Panc1 (cell line): Measurements from ENCODE around the gene THTPA. TPM values are rescaled to one million over a fixed set of nuclear protein-coding genes. Genes with fewer than 3 reads are reported as not detected.
A peak's percentile ranks its signal among the peaks of the same experiment; 100 is the strongest.

Experiments used
- ATAC-seq: fragments of 200-7000 bp; cut with Tn5 transposase; 2 replicates; pipeline ENCODE4 v1.9.1; 2020; ENCODE audit warnings: mild to moderate bottlenecking, moderate library complexity
- BruUV-seq: library from RNA; stranded (reverse); fragments of 400-500 nt; replicated peaks from 2 replicates; lab custom pipeline; 2021; lab: Mats Ljungman, UMichigan
- CTCF ChIA-PET: fragments of 300-600 bp; sonication (Branson Sonifier 250); formaldehyde crosslinking; loops from one replicate; lab custom pipeline; 2022; ENCODE audit warnings: antibody characterized with exemption; lab: Charles Lee
- POLR2A ChIA-PET: fragments of 300-600 bp; sonication (Branson Sonifier 250); formaldehyde crosslinking; loops from one replicate; lab custom pipeline; 2022; ENCODE audit warnings: antibody characterized with exemption; lab: Charles Lee
- DNase-seq: peaks from one replicate; pipeline ENCODE4 v3.0.0-alpha.2; 2010; ENCODE audit warnings: low read depth, low spot score
- H3K27ac ChIP-seq: 2 replicates; pipeline ENCODE4 v1.5.1; 2011; ENCODE audit warnings: mild to moderate bottlenecking, low read length, inconsistent platforms
- H3K27me3 ChIP-seq: fragments of 200-500 bp; sonication (Bioruptor generic); 2 replicates; pipeline ENCODE4 v1.6.0; 2014; ENCODE audit warnings: low read length, inconsistent platforms; ENCODE audit not compliant: control insufficient read depth, insufficient read depth
- H3K36me3 ChIP-seq: fragments of 200-500 bp; sonication (Bioruptor generic); 2 replicates; pipeline ENCODE4 v1.5.1; 2014; ENCODE audit warnings: inconsistent platforms, mild to moderate bottlenecking, low read length, moderate library complexity; ENCODE audit not compliant: control insufficient read depth, insufficient read depth
- H3K4me1 ChIP-seq: 2 replicates; pipeline ENCODE4 v1.5.1; 2011; ENCODE audit warnings: inconsistent platforms, mild to moderate bottlenecking, low read length, moderate library complexity; ENCODE audit not compliant: control insufficient read depth, insufficient read depth
- H3K4me3 ChIP-seq, 2 experiments: 2 replicates each; pipeline ENCODE4 v1.5.1; 2011 to 2012; ENCODE audit warnings: low read depth in 2 of 2, low read length in 2 of 2, mild to moderate bottlenecking in 2 of 2, inconsistent platforms in 1 of 2, moderate library complexity in 1 of 2
- H3K9me3 ChIP-seq: fragments of 200-500 bp; sonication (Bioruptor generic); 2 replicates; pipeline ENCODE4 v1.5.1; 2014; ENCODE audit warnings: low read depth, mild to moderate bottlenecking, inconsistent platforms, low read length, moderate library complexity; ENCODE audit not compliant: control insufficient read depth, insufficient read depth
- CTCF ChIP-seq: fragments of 450-650 bp; IDR thresholded peaks from 2 replicates; pipeline ENCODE4 v1.5.1; 2017; ENCODE audit warnings: mild to moderate bottlenecking
- POLR2AphosphoS5 ChIP-seq: IDR thresholded peaks from 2 replicates; pipeline ENCODE4 v1.6.1; 2012; ENCODE audit warnings: mild to moderate bottlenecking, low read depth, low read length, moderate library complexity
- SIN3A ChIP-seq: IDR thresholded peaks from 2 replicates; pipeline ENCODE4 v1.6.1; 2012; ENCODE audit warnings: low read depth, mild to moderate bottlenecking, low read length, moderate library complexity, borderline replicate concordance; ENCODE audit not compliant: insufficient read depth
- TCF7L2 ChIP-seq: IDR thresholded peaks from 2 replicates; pipeline ENCODE4 v1.6.1; 2011; ENCODE audit warnings: mild to moderate bottlenecking, low read depth, low read length, inconsistent platforms
- in situ Hi-C: cut with HindIII; loops from 2 replicates; pipeline ENCODE4 v1.10.0; 2016; ENCODE audit warnings: low sequenced_read_pairs, low pct_unique_long_range_greater_than_20kb
- intact Hi-C: fragments of 100-400 bp; cut with micrococcal nuclease; formaldehyde crosslinking; loops from one replicate; pipeline ENCODE4 v1.10.0; 2022; ENCODE audit not compliant: unreplicated experiment
- total RNA-seq: library from RNA; stranded (reverse); gene quantifications from one replicate; pipeline ENCODE4 v1.2.1, GENCODE V29; 2021; ENCODE audit not compliant: unreplicated experiment
- TF ChIP-seq, protein P1 (sequence below), 2 experiments: IDR thresholded peaks; 2 replicates each; pipeline ENCODE4 v1.6.1; 2011 to 2012; ENCODE audit warnings: low read depth in 2 of 2, control low read depth in 1 of 2, low read length in 1 of 2, mild to moderate bottlenecking in 1 of 2, moderate library complexity in 1 of 2; ENCODE audit not compliant: insufficient read depth in 1 of 2

Gene THTPA
- total RNA-seq, 1 experiment from 2014 or later = 13.3 TPM

- intact Hi-C loops (no loop called here), in situ Hi-C loops (no loop called here)
- H3K9me3 ChIP-seq = no peaks in the 10 kb centered on the region
- no peak for TF ChIP-seq CTCF
- no peak for TF ChIP-seq TCF7L2
- TF ChIP-seq, protein P1, sequence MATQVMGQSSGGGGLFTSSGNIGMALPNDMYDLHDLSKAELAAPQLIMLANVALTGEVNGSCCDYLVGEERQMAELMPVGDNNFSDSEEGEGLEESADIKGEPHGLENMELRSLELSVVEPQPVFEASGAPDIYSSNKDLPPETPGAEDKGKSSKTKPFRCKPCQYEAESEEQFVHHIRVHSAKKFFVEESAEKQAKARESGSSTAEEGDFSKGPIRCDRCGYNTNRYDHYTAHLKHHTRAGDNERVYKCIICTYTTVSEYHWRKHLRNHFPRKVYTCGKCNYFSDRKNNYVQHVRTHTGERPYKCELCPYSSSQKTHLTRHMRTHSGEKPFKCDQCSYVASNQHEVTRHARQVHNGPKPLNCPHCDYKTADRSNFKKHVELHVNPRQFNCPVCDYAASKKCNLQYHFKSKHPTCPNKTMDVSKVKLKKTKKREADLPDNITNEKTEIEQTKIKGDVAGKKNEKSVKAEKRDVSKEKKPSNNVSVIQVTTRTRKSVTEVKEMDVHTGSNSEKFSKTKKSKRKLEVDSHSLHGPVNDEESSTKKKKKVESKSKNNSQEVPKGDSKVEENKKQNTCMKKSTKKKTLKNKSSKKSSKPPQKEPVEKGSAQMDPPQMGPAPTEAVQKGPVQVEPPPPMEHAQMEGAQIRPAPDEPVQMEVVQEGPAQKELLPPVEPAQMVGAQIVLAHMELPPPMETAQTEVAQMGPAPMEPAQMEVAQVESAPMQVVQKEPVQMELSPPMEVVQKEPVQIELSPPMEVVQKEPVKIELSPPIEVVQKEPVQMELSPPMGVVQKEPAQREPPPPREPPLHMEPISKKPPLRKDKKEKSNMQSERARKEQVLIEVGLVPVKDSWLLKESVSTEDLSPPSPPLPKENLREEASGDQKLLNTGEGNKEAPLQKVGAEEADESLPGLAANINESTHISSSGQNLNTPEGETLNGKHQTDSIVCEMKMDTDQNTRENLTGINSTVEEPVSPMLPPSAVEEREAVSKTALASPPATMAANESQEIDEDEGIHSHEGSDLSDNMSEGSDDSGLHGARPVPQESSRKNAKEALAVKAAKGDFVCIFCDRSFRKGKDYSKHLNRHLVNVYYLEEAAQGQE (IDR thresholded peaks at IDR 0.05; ENCODE audit: insufficient read depth in 1 of 2, low read depth in 2 of 2, low read length in 1 of 2) = no peak
- no peak for TF ChIP-seq SIN3A
- TF ChIP-seq POLR2AphosphoS5 = no peak
- no TSS peak for BruUV-seq
- H3K36me3 ChIP-seq = no peaks in the 10 kb centered on the region
- CTCF ChIA-PET = no interaction called here
- H3K4me1 ChIP-seq = peaks cover 10% of the 10 kb centered on the region
- H3K4me3 ChIP-seq = no peak overlapping the region
- DNase-seq (no peak), ATAC-seq (no peak)
- POLR2A ChIA-PET = no interaction called here
- H3K27ac ChIP-seq = no peak overlapping the region
- H3K27me3 ChIP-seq = no peaks in the 10 kb centered on the region
Measured at GRCh38 chr14:23565626-23566025, 9.6 kb downstream of the THTPA start.

GRCh38 chr14:23566112-23566777 lies 10.2 kb downstream of the THTPA start:
- no peak for DNase-seq
- ChIA-PET CTCF (no interaction called here), POLR2A (interaction anchor here (0.5 kb wide), 1 partner anchor 976 kb away, joined by 8 read pairs; no protein-coding TSS in a partner anchor)
- H3K36me3 ChIP-seq = no peaks in the 10 kb centered on the region
- intact Hi-C loops (no loop called here), in situ Hi-C loops (no loop called here)
- H3K4me1 ChIP-seq = peaks cover 10% of the 10 kb centered on the region
- H3K4me3 ChIP-seq = peak overlapping the region; percentile 64 to 73
- no peak for ATAC-seq
- H3K27me3 ChIP-seq = no peaks in the 10 kb centered on the region
- H3K9me3 ChIP-seq = no peaks in the 10 kb centered on the region
- no TSS peak for BruUV-seq
- H3K27ac ChIP-seq = peak overlapping the region; percentile 81
- TF ChIP-seq POLR2AphosphoS5 (no peak), CTCF (no peak), SIN3A (no peak), TCF7L2 (no peak)
- TF ChIP-seq, protein P1 (IDR thresholded peaks at IDR 0.05; ENCODE audit: insufficient read depth in 1 of 2, low read depth in 2 of 2, low read length in 1 of 2) = no peak
